ENCODE data around the gene PSMG4. TPM values are rescaled to one million over a fixed set of nuclear protein-coding genes. Genes with fewer than 3 reads are reported as not detected.

The PSMG4 gene
- total RNA-seq, 2 donors from 2014 or later: 10.0 to 21.6 TPM

- Histone ChIP-seq H3K4me1 (no peaks in the 10 kb centered on the region), H3K4me3 (no peak overlapping the region), H3K27me3 (no peaks in the 10 kb centered on the region), H3K36me3 (no peaks in the 10 kb centered on the region), H3K9me3 (no peaks in the 10 kb centered on the region), H3K9ac (ENCODE audit: low read depth in 2 of 2, low read length in 2 of 2) (no peak overlapping the region), H3K27ac (no peak overlapping the region)
- intact Hi-C loops (cut with DNase I): no loop called here
- DNase-seq: no peak
- TF ChIP-seq CTCF (IDR thresholded peaks at IDR 0.05): no peak
Measured at GRCh38 chr6:3293271-3294155, 34.8 kb downstream of the PSMG4 start.

- no peak overlapping the region for H3K27ac ChIP-seq
- no peaks in the 10 kb centered on the region for H3K4me1 ChIP-seq
- intact Hi-C loops (cut with DNase I): no loop called here
- H3K27me3 ChIP-seq: no peaks in the 10 kb centered on the region
- H3K9ac ChIP-seq (ENCODE audit: low read depth in 2 of 2, low read length in 2 of 2): no peak overlapping the region
- H3K36me3 ChIP-seq: no peaks in the 10 kb centered on the region
- DNase-seq: no peak
- TF ChIP-seq CTCF (IDR thresholded peaks at IDR 0.05): no peak
- no peak overlapping the region for H3K4me3 ChIP-seq
- H3K9me3 ChIP-seq: no peaks in the 10 kb centered on the region
Measured at GRCh38 chr6:3294396-3294795, 35.6 kb downstream of the PSMG4 start.

GRCh38 chr6:3294921-3295871, 36.4 kb downstream of the PSMG4 start:
- Histone ChIP-seq H3K27ac (no peak overlapping the region), H3K27me3 (no peaks in the 10 kb centered on the region), H3K4me3 (no peak overlapping the region), H3K36me3 (no peaks in the 10 kb centered on the region), H3K9me3 (no peaks in the 10 kb centered on the region), H3K9ac (ENCODE audit: low read depth in 2 of 2, low read length in 2 of 2) (no peak overlapping the region), H3K4me1 (no peaks in the 10 kb centered on the region)
- no peak for DNase-seq
- no peak for TF ChIP-seq CTCF (IDR thresholded peaks at IDR 0.05)
- intact Hi-C loops (cut with DNase I): no loop called here

- H3K9ac ChIP-seq (ENCODE audit: low read depth in 2 of 2, low read length in 2 of 2): no peak overlapping the region
- no peak for DNase-seq
Measured at GRCh38 chr6:3296078-3296477, 37.3 kb downstream of the PSMG4 start.

More at GRCh38 chr6:3296078-3296477, 37.3 kb downstream of the PSMG4 start:
- Histone ChIP-seq H3K4me1 (no peaks in the 10 kb centered on the region), H3K9me3 (no peaks in the 10 kb centered on the region), H3K4me3 (no peak overlapping the region), H3K27me3 (no peaks in the 10 kb centered on the region), H3K27ac (no peak overlapping the region), H3K36me3 (no peaks in the 10 kb centered on the region)
- intact Hi-C loops (cut with DNase I): no loop called here
- no peak for TF ChIP-seq CTCF (IDR thresholded peaks at IDR 0.05)
